Upper lobe of left lung (tissue), 6 donors: Measurements from ENCODE around the gene TSPAN16. TPM values are rescaled to one million over a fixed set of nuclear protein-coding genes. Genes with fewer than 3 reads are reported as not detected.

Experiments used
- ATAC-seq, 2 donors: fragments of 200-7000 bp; cut with Tn5 transposase; one replicate each; pipeline ENCODE4 v1.9.1; 2022; ENCODE audit warnings: mild to moderate bottlenecking in 2 of 2, moderate library complexity in 2 of 2; ENCODE audit not compliant: low FRiP score in 2 of 2
- DNase-seq, 2 donors: peaks; one replicate each; pipeline ENCODE4 v3.0.0-alpha.2; 2019 to 2020
- H3K27ac ChIP-seq, 4 donors: fragments of 200-600 bp; sonication (generic); one replicate each; pipeline ENCODE4 v1.5.1; 2016 to 2019
- H3K27me3 ChIP-seq, 4 donors: fragments of 200-600 bp; sonication (generic); one replicate each; pipeline ENCODE4 v1.5.1; 2017 to 2019
- H3K36me3 ChIP-seq, 4 donors: fragments of 200-600 bp; sonication (generic); one replicate each; pipeline ENCODE4 v1.5.1; 2016 to 2019
- H3K4me1 ChIP-seq, 4 donors: fragments of 200-600 bp; sonication (generic); one replicate each; pipeline ENCODE4 v1.5.1; 2018 to 2019
- H3K4me3 ChIP-seq, 4 donors: fragments of 200-600 bp; sonication (generic); one replicate each; pipeline ENCODE4 v1.5.1; 2017 to 2019; ENCODE audit warnings: mild to moderate bottlenecking in 2 of 4, moderate library complexity in 1 of 4
- H3K9me3 ChIP-seq, 4 donors: fragments of 200-600 bp; sonication (generic); one replicate each; pipeline ENCODE4 v1.5.1; 2018 to 2019
- EP300 ChIP-seq, 4 donors: sonication (generic); formaldehyde crosslinking; IDR thresholded peaks; one replicate each; pipeline ENCODE4 v1.5.1; 2017; ENCODE audit warnings: antibody characterized with exemption in 4 of 4, control low read depth in 2 of 4
- POLR2A ChIP-seq, 4 donors: fragments of 450-650 bp; IDR thresholded peaks; one replicate each; pipeline ENCODE4 v1.5.1; 2016 to 2017; ENCODE audit warnings: antibody characterized with exemption in 4 of 4, mild to moderate bottlenecking in 2 of 4
- POLR2AphosphoS5 ChIP-seq, 2 donors: sonication (generic); formaldehyde crosslinking; IDR thresholded peaks; one replicate each; pipeline ENCODE4 v1.5.1; 2017; ENCODE audit warnings: antibody characterized with exemption in 2 of 2
- WGBS, 2 donors: methylation state at CpG; one replicate each; pipeline ENCODE4 v1.1.5; 2017 to 2018; 5-methylcytosine and 5-hydroxymethylcytosine counted together
- total RNA-seq, 6 donors: library from RNA; depleted of rRNA in 4 of 6; stranded (reverse); fragments of >200 nt in 4 of 6; gene quantifications; one replicate each; pipeline versions ENCODE4 v1.1.0 to v1.2.1, GENCODE V29; 2016 to 2021
- TF ChIP-seq, protein P1 (sequence below), 6 experiments: fragments of 450-650 bp in 4 of 6; fragments of 200-600 bp in 2 of 6; sonication (generic) in 2 of 6; IDR thresholded peaks; one replicate each; pipeline ENCODE4 v1.5.1; 2016 to 2019; ENCODE audit warnings: antibody characterized with exemption in 6 of 6
- donor health status: DM: no; HTN: no; CAD: no; lungs with moderate emphysema.
- donor health status: DM: no; HTN: yes; CAD: no; lungs with severe emphysema.

The TSPAN16 gene
- total RNA-seq, 6 donors from 2014 or later, result not detected

GRCh38 chr19:11260996-11261395 is 35.0 kb upstream of the TSPAN16 start:
- 80 to 83% methylated on average over 5 of the region's 5 CpGs for WGBS, 2 donors
- DNase-seq (no peak), ATAC-seq (no peak)
- H3K9me3 ChIP-seq, result no peaks in the 10 kb centered on the region
- TF ChIP-seq POLR2AphosphoS5 (IDR thresholded peaks at IDR 0.05) (no peak), EP300 (IDR thresholded peaks at IDR 0.05) (no peak), POLR2A (IDR thresholded peaks at IDR 0.05) (no peak)
- TF ChIP-seq, protein P1, sequence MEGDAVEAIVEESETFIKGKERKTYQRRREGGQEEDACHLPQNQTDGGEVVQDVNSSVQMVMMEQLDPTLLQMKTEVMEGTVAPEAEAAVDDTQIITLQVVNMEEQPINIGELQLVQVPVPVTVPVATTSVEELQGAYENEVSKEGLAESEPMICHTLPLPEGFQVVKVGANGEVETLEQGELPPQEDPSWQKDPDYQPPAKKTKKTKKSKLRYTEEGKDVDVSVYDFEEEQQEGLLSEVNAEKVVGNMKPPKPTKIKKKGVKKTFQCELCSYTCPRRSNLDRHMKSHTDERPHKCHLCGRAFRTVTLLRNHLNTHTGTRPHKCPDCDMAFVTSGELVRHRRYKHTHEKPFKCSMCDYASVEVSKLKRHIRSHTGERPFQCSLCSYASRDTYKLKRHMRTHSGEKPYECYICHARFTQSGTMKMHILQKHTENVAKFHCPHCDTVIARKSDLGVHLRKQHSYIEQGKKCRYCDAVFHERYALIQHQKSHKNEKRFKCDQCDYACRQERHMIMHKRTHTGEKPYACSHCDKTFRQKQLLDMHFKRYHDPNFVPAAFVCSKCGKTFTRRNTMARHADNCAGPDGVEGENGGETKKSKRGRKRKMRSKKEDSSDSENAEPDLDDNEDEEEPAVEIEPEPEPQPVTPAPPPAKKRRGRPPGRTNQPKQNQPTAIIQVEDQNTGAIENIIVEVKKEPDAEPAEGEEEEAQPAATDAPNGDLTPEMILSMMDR (IDR thresholded peaks at IDR 0.05), result no peak
- H3K27me3 ChIP-seq, result no peaks in the 10 kb centered on the region
- H3K36me3 ChIP-seq, result no peaks in the 10 kb centered on the region
- H3K27ac ChIP-seq, result peak overlapping the region; percentile 92 to 98 (median 94)
- peak overlapping the region; percentile 84 to 99 (median 96) for H3K4me3 ChIP-seq
- peaks cover 31 to 50% (median 42%) of the 10 kb centered on the region in 4 donors for H3K4me1 ChIP-seq

DNA sequence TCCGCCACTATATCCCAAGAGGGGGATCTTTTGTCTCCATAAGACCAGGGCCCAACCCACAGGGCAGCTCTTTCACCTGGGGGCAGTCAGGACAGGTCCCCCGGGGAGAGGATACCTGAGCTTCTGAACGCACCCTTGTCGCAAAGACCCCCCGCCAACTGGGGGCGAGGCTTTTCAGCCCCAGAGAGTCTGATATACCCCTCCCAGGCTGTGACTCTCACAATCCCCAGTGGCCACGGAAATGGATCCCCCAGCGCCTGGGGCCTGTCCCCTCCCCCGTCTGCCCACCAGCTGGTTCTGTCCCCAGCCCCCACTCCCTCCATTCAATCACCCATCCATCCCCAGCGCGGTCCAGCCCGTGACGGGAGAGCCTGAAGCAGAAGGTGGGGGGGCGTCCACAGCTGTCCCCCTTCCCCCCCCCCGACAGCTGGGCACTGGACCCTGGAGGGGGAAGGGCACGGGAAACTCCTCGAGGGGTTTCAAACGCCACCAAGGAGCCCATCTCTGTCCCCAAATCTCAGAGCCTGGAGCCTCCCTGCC is 34.5 kb upstream of the TSPAN16 start:
- Histone ChIP-seq H3K4me3 (peak overlapping the region; percentile 84 to 99 (median 96)), H3K27ac (peak overlapping the region; percentile 92 to 98 (median 94)), H3K27me3 (no peaks in the 10 kb centered on the region), H3K36me3 (no peaks in the 10 kb centered on the region), H3K9me3 (no peaks in the 10 kb centered on the region), H3K4me1 (peaks cover 30 to 47% (median 38%) of the 10 kb centered on the region in 4 donors)
- ATAC-seq (peak in 1 of 2 donors; percentile 2), DNase-seq (no peak)
- 30 to 31% methylated on average over 3 to 17 of the region's 18 CpGs for WGBS, 2 donors
- TF ChIP-seq POLR2AphosphoS5 (IDR thresholded peaks at IDR 0.05) (no peak), POLR2A (IDR thresholded peaks at IDR 0.05) (no peak), EP300 (IDR thresholded peaks at IDR 0.05) (no peak)
- TF ChIP-seq, protein P1 (IDR thresholded peaks at IDR 0.05), result no peak

GRCh38 chr19:11261971-11262839 is 33.8 kb upstream of the TSPAN16 start, which contains the start of gene DOCK6:
DOCK6 (minus strand) TSS chr19:11262524; CDS start chr19:11262440, 84 bp downstream.
- peak within 1 kb of the TSS; percentile 84 to 99 (median 96) for H3K4me3 ChIP-seq
- peak; percentile 44 to 92 for DNase-seq
- H3K4me1 ChIP-seq, result peaks cover 24 to 47% (median 38%) of the 10 kb centered on the region in 4 donors
- no peaks in the 10 kb centered on the region for H3K9me3 ChIP-seq
- TF ChIP-seq, protein P1 (IDR thresholded peaks at IDR 0.05), result peak in 5 of 6 experiments; percentile 40 to 55 (median 50)
- TF ChIP-seq EP300 (IDR thresholded peaks at IDR 0.05) (no peak), POLR2A (IDR thresholded peaks at IDR 0.05) (peak in 1 of 4 donors; percentile 8)
- no peaks in the 10 kb centered on the region for H3K27me3 ChIP-seq
- peak within 1 kb of the TSS; percentile 92 to 98 (median 94) for H3K27ac ChIP-seq
- ATAC-seq, result peak in 1 of 2 donors; percentile 82
- no peaks in the 10 kb centered on the region for H3K36me3 ChIP-seq
- 5 to 7% methylated on average over 5 to 23 of the region's 91 CpGs for WGBS, 2 donors

GRCh38 chr19:11263726-11264125 is 32.2 kb upstream of the TSPAN16 start:
- DNase-seq (no peak), ATAC-seq (no peak)
- H3K9me3 ChIP-seq, result no peaks in the 10 kb centered on the region
- H3K27me3 ChIP-seq, result no peaks in the 10 kb centered on the region
- H3K36me3 ChIP-seq, result no peaks in the 10 kb centered on the region
- H3K4me1 ChIP-seq, result peaks cover 36 to 59% (median 48%) of the 10 kb centered on the region in 4 donors
- peak overlapping the region; percentile 56 to 98 (median 85) for H3K27ac ChIP-seq
- 96 to 97% methylated on average over 6 of the region's 6 CpGs for WGBS, 2 donors
- TF ChIP-seq POLR2AphosphoS5 (IDR thresholded peaks at IDR 0.05) (no peak), POLR2A (IDR thresholded peaks at IDR 0.05) (no peak), EP300 (IDR thresholded peaks at IDR 0.05) (no peak)
- TF ChIP-seq, protein P1 (IDR thresholded peaks at IDR 0.05), result no peak
- H3K4me3 ChIP-seq, result no peak overlapping the region
